ENCODE results near the gene SEMA4G.

The SEMA4G gene

GRCh38 chr10:100969187-100970075, at the start of gene SEMA4G:
Gene SEMA4G, plus strand, starts transcription at chr10:100969504. Its CDS starts 3,409 bp downstream, at chr10:100972913.
- peak; percentile 18 to 26 for DNase-seq

GRCh38 chr10:100923580-100923979, 45.7 kb upstream of the SEMA4G start:
- no peak for DNase-seq

GRCh38 chr10:100927266-100927665, 42.0 kb upstream of the SEMA4G start:
- no peak for DNase-seq

GRCh38 chr10:100928039-100928438, 41.3 kb upstream of the SEMA4G start:
- no peak for DNase-seq

- no peak for DNase-seq
Observed at GRCh38 chr10:100930368-100930767, 38.9 kb upstream of the SEMA4G start.

GRCh38 chr10:100934084-100934659, 35.1 kb upstream of the SEMA4G start:
- no peak for DNase-seq

GRCh38 chr10:100939763-100940344, 29.4 kb upstream of the SEMA4G start:
- no peak for DNase-seq

GRCh38 chr10:100942229-100942628, 27.1 kb upstream of the SEMA4G start:
- DNase-seq = no peak

- DNase-seq = no peak
Observed at GRCh38 chr10:100943508-100943907, 25.8 kb upstream of the SEMA4G start.

- no peak for DNase-seq
Observed at GRCh38 chr10:100945754-100946153, 23.6 kb upstream of the SEMA4G start.

GRCh38 chr10:100948916-100949315, 20.4 kb upstream of the SEMA4G start:
- DNase-seq = no peak

- DNase-seq = no peak
Observed at GRCh38 chr10:100960251-100960650, 9.1 kb upstream of the SEMA4G start.

- DNase-seq = no peak
Observed at GRCh38 chr10:100962351-100963080, 6.8 kb upstream of the SEMA4G start.

- no peak for DNase-seq
Observed at GRCh38 chr10:100963826-100964225, 5.5 kb upstream of the SEMA4G start.

GRCh38 chr10:100965820-100966219, 3.5 kb upstream of the SEMA4G start:
- no peak for DNase-seq

GRCh38 chr10:100966887-100967286, 2.4 kb upstream of the SEMA4G start:
- DNase-seq = no peak

GRCh38 chr10:100967332-100967731, 2.0 kb upstream of the SEMA4G start:
- no peak for DNase-seq

- DNase-seq = no peak
Observed at GRCh38 chr10:100968062-100968736, 1.1 kb upstream of the SEMA4G start.

- DNase-seq = no peak
Observed at GRCh38 chr10:100968863-100969186, 479 bp upstream of the SEMA4G start.

- DNase-seq = peak in 1 of 2 experiments; percentile 33
Observed at GRCh38 chr10:100970076-100970913, 991 bp downstream of the SEMA4G start.

- no peak for DNase-seq
Observed at GRCh38 chr10:100970914-100971811, 1.9 kb downstream of the SEMA4G start.

Measured in activated CD4-positive, alpha-beta T cell treated with anti-CD3 and anti-CD28 coated beads, Interleukin-2, amount 50 U/mL, for 4 hours (primary cell).